A673 (cell line): ENCODE measurements around the gene EFCAB6. TPM values are rescaled to one million over a fixed set of nuclear protein-coding genes. Genes with fewer than 3 reads are reported as not detected.
A peak's percentile ranks its signal among the peaks of the same experiment; 100 is the strongest.

Experiments used
- BruUV-seq: library from RNA; stranded (reverse); fragments of 400-500 nt; replicated peaks from 2 replicates; lab custom pipeline; 2021; lab: Mats Ljungman, UMichigan
- CTCF ChIA-PET: fragments of 300-600 bp; sonication (Branson Sonifier 250); formaldehyde crosslinking; loops from one replicate; lab custom pipeline; 2022; ENCODE audit warnings: antibody characterized with exemption; lab: Charles Lee
- POLR2A ChIA-PET: fragments of 300-600 bp; sonication (Branson Sonifier 250); formaldehyde crosslinking; loops from one replicate; lab custom pipeline; 2022; ENCODE audit warnings: antibody characterized with exemption; ENCODE audit not compliant: low non-redundant PET; lab: Charles Lee
- DNase-seq: peaks from one replicate; pipeline ENCODE4 v3.0.0-alpha.2; 2015; ENCODE audit warnings: low spot score
- H3K27ac ChIP-seq: fragments of 200-600 bp; sonication (generic); 2 replicates; pipeline ENCODE4 v1.5.1; 2016; ENCODE audit warnings: mixed run types, low read depth, mild to moderate bottlenecking, mixed read lengths, antibody characterized with exemption, low read length; ENCODE audit not compliant: poor library complexity, severe bottlenecking
- H3K27me3 ChIP-seq: fragments of 200-600 bp; sonication (generic); replicated peaks from 2 replicates; pipeline ENCODE4 v1.6.1; 2017; ENCODE audit warnings: mixed run types, low read depth, mild to moderate bottlenecking, mixed read lengths, antibody characterized with exemption, low read length; ENCODE audit not compliant: insufficient read depth, poor library complexity
- H3K36me3 ChIP-seq: fragments of 200-600 bp; sonication (generic); 2 replicates; pipeline ENCODE4 v1.6.1; 2016; ENCODE audit warnings: mixed run types, mild to moderate bottlenecking, mixed read lengths, antibody characterized with exemption, low read length; ENCODE audit not compliant: insufficient read depth, poor library complexity, severe bottlenecking
- H3K4me1 ChIP-seq: fragments of 200-600 bp; sonication (generic); 2 replicates; pipeline ENCODE4 v1.6.1; 2017; ENCODE audit warnings: mixed run types, mild to moderate bottlenecking, mixed read lengths, antibody characterized with exemption, low read length; ENCODE audit not compliant: insufficient read depth, poor library complexity, severe bottlenecking
- H3K4me3 ChIP-seq: fragments of 200-600 bp; sonication (generic); 2 replicates; pipeline ENCODE4 v1.5.1; 2016; ENCODE audit warnings: low read depth, mixed run types, mild to moderate bottlenecking, mixed read lengths, low read length; ENCODE audit not compliant: poor library complexity, severe bottlenecking
- H3K9me3 ChIP-seq: fragments of 200-600 bp; sonication (generic); 2 replicates; pipeline ENCODE4 v1.6.1; 2016; ENCODE audit warnings: mixed run types, low read depth, mild to moderate bottlenecking, mixed read lengths, antibody characterized with exemption, low read length; ENCODE audit not compliant: poor library complexity, severe bottlenecking
- EZH2 ChIP-seq: fragments of 200-600 bp; sonication (generic); IDR thresholded peaks from 2 replicates; pipeline ENCODE4 v1.6.1; 2017; ENCODE audit warnings: borderline replicate concordance, low read depth, mild to moderate bottlenecking, mixed read lengths, antibody characterized with exemption, low read length; ENCODE audit not compliant: poor library complexity, severe bottlenecking
- intact Hi-C: fragments of 100-400 bp; cut with micrococcal nuclease; formaldehyde crosslinking; loops from one replicate; pipeline ENCODE4 v1.10.0; 2022; ENCODE audit not compliant: unreplicated experiment
- total RNA-seq: library from RNA; stranded (reverse); gene quantifications from 2 replicates; pipeline ENCODE4 v1.2.3, GENCODE V29; 2021
- TF ChIP-seq, protein P1 (sequence below): fragments of 300-800, 200-600 bp; sonication (generic); conservative IDR thresholded peaks from 2 replicates; pipeline ENCODE4 v1.5.1; 2017; ENCODE audit warnings: low read depth, mild to moderate bottlenecking, antibody characterized with exemption, low read length, moderate library complexity, mixed read lengths

Gene EFCAB6
- total RNA-seq, 1 experiment from 2014 or later: 0.41 TPM

DNA sequence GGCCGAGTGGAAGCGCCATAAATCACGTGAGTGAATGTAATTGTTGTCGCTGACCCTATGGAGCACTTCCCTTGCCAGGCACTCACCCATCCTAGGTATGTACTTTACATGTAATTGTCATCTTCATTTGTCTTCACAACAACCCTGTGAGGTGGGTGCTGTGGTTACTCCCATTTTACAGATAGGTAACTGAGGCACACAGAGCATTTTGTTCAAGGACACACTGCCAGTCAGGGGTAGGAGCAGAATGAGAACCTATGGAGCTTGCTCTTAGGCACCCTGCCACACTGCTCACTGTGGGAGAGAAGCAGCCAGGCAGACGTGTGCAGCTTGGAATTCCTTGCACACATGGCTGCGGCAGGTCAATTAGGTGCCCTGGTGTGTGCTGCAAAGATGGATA, 785 bp upstream of the EFCAB6 start:
- TF ChIP-seq EZH2: no peak
- TF ChIP-seq, protein P1, sequence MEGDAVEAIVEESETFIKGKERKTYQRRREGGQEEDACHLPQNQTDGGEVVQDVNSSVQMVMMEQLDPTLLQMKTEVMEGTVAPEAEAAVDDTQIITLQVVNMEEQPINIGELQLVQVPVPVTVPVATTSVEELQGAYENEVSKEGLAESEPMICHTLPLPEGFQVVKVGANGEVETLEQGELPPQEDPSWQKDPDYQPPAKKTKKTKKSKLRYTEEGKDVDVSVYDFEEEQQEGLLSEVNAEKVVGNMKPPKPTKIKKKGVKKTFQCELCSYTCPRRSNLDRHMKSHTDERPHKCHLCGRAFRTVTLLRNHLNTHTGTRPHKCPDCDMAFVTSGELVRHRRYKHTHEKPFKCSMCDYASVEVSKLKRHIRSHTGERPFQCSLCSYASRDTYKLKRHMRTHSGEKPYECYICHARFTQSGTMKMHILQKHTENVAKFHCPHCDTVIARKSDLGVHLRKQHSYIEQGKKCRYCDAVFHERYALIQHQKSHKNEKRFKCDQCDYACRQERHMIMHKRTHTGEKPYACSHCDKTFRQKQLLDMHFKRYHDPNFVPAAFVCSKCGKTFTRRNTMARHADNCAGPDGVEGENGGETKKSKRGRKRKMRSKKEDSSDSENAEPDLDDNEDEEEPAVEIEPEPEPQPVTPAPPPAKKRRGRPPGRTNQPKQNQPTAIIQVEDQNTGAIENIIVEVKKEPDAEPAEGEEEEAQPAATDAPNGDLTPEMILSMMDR: no peak
- POLR2A ChIA-PET: no interaction called here
- no peaks in the 10 kb centered on the region for H3K36me3 ChIP-seq
- CTCF ChIA-PET: no interaction called here
- DNase-seq: no peak
- H3K4me3 ChIP-seq: peak overlapping the region; percentile 57
- H3K9me3 ChIP-seq: no peaks in the 10 kb centered on the region
- BruUV-seq: no TSS peak
- H3K4me1 ChIP-seq: peaks cover 7% of the 10 kb centered on the region
- peak overlapping the region; percentile 79 for H3K27ac ChIP-seq
- no peaks in the 10 kb centered on the region for H3K27me3 ChIP-seq
- intact Hi-C loops: no loop called here

DNA sequence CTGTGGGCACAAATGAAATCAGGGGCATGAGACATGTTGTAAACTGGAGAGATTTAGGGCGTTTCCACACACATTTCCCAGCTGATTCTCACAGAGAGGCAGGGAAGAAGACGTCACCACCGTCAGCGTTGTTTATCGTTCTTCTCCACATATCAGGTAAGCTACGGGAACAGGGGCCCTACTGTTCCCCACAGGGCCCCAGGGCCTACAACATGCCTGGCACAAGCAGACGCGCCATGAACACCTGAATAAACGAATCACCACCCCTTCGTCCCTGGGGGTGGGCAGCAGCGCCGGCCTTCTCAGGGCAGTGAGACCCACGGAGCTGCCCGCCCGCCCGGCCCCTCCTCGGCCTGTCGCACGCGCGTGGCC, 342 bp downstream of the EFCAB6 start:
- ChIA-PET POLR2A (no interaction called here), CTCF (no interaction called here)
- H3K36me3 ChIP-seq: no peaks in the 10 kb centered on the region
- H3K4me1 ChIP-seq: peaks cover 7% of the 10 kb centered on the region
- H3K4me3 ChIP-seq: peak overlapping the region; percentile 57
- TF ChIP-seq, protein P1: no peak
- TF ChIP-seq EZH2: no peak
- H3K27ac ChIP-seq: peak overlapping the region; percentile 79
- peak; percentile 10 for DNase-seq
- no TSS peak for BruUV-seq
- intact Hi-C loops: no loop called here
- no peaks in the 10 kb centered on the region for H3K27me3 ChIP-seq
- H3K9me3 ChIP-seq: no peaks in the 10 kb centered on the region

DNA sequence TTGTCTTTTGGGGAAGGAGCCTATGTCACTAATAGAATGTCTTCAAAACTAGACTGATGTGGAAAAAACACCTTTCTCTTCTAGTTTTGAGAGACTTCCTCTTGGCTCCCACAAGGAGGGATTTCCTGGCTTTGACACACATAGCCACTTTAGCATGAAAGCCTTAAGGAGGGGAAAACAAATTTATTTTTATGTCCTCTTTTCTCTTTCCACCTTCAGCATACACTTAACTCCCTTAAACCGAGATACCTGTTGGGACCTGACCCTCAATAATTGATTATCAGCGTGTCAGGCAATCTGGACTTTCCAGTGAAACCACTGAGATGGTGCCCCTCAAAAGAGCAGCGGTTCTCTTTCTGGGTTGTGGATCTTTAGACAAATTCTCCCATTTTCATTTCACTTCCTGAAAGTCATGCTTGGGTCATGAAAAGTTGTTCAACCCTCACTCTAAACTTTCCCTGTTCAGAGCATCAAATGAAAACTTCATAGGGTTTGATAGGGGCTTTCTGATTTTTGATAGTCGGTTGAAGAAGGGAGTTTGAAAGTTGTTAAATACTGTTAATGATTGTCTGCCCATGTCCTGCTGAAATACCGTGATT, 9.1 kb downstream of the EFCAB6 start:
- Histone ChIP-seq H3K36me3 (no peaks in the 10 kb centered on the region), H3K27ac (no peak overlapping the region), H3K27me3 (peaks cover 31% of the 10 kb centered on the region), H3K4me3 (no peak overlapping the region), H3K4me1 (no peaks in the 10 kb centered on the region), H3K9me3 (peaks cover 6% of the 10 kb centered on the region)
- POLR2A ChIA-PET: interaction anchor here (0.7 kb wide), 1 partner anchor 565 kb away, joined by 8 read pairs; no protein-coding TSS in a partner anchor
- intact Hi-C loops: no loop called here
- CTCF ChIA-PET: no interaction called here
- TF ChIP-seq, protein P1: no peak
- TF ChIP-seq EZH2: no peak
- no TSS peak for BruUV-seq
- no peak for DNase-seq
